IPS-20b (cell line): Measurements from ENCODE around the gene LRRC4B.

Experiments used
- H3K27ac ChIP-seq: one replicate; pipeline ENCODE4 v1.5.1; 2013; ENCODE audit warnings: low read length
- H3K27me3 ChIP-seq: 2 replicates; pipeline ENCODE4 v1.6.1; 2013; ENCODE audit warnings: mild to moderate bottlenecking, low read length, inconsistent platforms; ENCODE audit not compliant: insufficient read depth
- H3K36me3 ChIP-seq: 2 replicates; pipeline ENCODE4 v1.6.1; 2013; ENCODE audit warnings: low read depth, mild to moderate bottlenecking, inconsistent platforms, low read length, moderate library complexity; ENCODE audit not compliant: insufficient read depth
- H3K4me1 ChIP-seq: 2 replicates; pipeline ENCODE4 v1.6.1; 2013; ENCODE audit warnings: mild to moderate bottlenecking, control low read depth, inconsistent platforms, low read length, moderate library complexity; ENCODE audit not compliant: insufficient read depth
- H3K4me3 ChIP-seq: 2 replicates; pipeline ENCODE4 v1.5.1; 2013; ENCODE audit warnings: mild to moderate bottlenecking, low read length, inconsistent platforms
- H3K9ac ChIP-seq: 2 replicates; pipeline ENCODE4 v1.6.1; 2013; ENCODE audit warnings: low read depth, mild to moderate bottlenecking, inconsistent platforms, low read length, moderate library complexity
- H3K9me3 ChIP-seq: 2 replicates; pipeline ENCODE4 v1.6.1; 2013; ENCODE audit warnings: mild to moderate bottlenecking, low read depth, low read length, inconsistent platforms; ENCODE audit not compliant: insufficient read depth

The LRRC4B gene

DNA sequence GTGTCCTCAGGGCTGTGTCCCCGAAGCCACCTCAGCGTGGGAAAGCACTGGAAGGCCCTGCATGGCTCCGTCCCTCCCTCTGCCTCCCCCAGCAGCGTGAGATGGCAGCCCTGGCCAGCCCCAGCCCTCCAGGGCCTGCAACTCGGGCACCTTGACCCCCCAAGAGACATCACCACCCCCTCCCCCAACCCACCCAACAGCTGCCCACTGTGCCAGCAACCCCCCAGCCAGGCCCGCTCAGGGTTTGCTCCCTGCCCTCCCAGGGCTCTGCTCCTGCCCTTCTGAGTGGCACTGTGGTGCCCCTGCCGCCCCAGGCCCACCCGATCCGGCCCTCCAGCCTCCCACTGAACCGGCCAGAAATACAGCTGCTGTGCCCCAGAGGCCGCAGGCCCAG, 53.1 kb downstream of the LRRC4B start:
- Histone ChIP-seq H3K9me3 (peaks cover 18% of the 10 kb centered on the region), H3K4me3 (no peak overlapping the region), H3K36me3 (no peaks in the 10 kb centered on the region), H3K27me3 (no peaks in the 10 kb centered on the region), H3K27ac (no peak overlapping the region), H3K4me1 (no peaks in the 10 kb centered on the region), H3K9ac (no peak overlapping the region)

DNA sequence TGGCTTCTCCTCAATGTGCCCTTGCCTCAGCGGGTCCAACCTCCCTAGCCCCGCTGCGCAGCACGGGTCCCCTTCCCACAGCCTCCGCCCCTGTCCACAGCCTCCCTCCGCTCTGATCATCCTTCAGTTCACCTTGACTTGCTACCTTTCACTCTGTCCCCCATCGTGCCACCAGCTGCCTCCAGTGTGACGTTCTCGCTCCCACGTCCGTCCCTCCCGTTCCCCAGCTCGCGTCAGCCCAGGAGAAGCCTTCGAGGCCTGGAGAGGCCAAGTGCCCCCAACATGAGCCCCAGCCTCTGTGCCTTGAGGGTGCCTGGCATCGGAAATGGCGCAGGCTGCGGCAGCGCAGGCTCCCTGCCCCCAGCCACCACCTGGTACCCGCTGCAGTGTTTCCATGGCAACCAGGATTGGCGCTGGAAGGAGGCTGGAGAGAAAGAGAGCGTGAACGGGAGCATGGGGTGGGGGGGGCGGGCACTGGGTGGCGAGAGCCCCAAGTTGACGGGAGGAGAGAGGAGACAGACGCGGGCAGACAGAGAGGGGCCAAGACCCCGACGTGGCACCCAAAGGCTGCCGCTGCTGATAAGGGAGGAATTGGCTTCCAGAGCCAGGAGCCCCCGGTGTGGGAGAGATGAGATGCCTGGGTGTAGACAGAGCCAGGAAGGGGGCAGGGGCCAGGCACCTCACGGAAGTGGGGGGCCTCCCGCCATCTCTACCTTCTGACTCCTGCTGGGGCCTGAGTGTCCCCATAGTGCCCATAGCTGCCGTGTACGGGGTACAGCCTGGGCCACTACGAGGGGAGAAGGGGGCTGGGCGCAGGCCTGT, 53.7 kb downstream of the LRRC4B start:
- Histone ChIP-seq H3K9ac (no peak overlapping the region), H3K9me3 (peaks cover 14% of the 10 kb centered on the region), H3K36me3 (no peaks in the 10 kb centered on the region), H3K4me3 (no peak overlapping the region), H3K27me3 (no peaks in the 10 kb centered on the region), H3K27ac (no peak overlapping the region), H3K4me1 (no peaks in the 10 kb centered on the region)

DNA sequence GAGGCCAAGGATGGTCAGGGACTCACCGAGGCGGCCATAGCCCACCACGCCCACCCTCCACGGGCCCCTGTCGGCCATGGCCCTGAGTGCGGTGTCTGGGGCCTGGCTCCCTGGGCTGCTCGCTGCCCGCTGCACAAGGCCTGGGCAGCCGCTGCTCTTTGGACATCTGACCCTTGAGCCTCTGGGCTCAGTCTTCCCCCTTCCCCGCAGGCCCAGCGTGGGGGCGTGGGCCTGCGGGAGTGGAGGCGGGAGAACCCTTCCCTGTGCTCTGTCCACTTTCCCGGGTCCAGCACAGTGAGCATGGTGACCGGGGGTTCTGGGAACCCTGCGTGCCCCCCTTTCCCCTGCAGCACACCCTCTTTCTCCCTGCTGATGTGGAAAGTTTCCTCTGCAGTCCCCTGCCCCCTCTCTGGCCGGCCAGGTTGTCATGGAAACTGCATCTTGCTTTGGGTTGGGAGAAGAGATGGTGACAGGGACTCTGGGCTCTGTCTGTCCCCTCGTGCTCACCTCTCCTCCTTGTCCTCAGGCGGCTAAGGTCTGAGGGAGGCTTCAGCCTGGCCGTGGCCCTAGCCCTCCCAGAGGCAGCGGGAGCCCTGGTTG, 54.4 kb downstream of the LRRC4B start, which contains the start of gene ASPDH:
TSS of gene ASPDH (minus strand) at position 168 of the 600 bp plus-strand sequence. CDS start at position 78, 90 bp downstream.
- no peaks in the 10 kb centered on the region for H3K4me1 ChIP-seq
- H3K9ac ChIP-seq: no peak within 1 kb of the TSS
- H3K4me3 ChIP-seq: no peak within 1 kb of the TSS
- no peaks in the 10 kb centered on the region for H3K27me3 ChIP-seq
- no peak within 1 kb of the TSS for H3K27ac ChIP-seq
- H3K36me3 ChIP-seq: no peaks in the 10 kb centered on the region
- H3K9me3 ChIP-seq: peaks cover 8% of the 10 kb centered on the region

DNA sequence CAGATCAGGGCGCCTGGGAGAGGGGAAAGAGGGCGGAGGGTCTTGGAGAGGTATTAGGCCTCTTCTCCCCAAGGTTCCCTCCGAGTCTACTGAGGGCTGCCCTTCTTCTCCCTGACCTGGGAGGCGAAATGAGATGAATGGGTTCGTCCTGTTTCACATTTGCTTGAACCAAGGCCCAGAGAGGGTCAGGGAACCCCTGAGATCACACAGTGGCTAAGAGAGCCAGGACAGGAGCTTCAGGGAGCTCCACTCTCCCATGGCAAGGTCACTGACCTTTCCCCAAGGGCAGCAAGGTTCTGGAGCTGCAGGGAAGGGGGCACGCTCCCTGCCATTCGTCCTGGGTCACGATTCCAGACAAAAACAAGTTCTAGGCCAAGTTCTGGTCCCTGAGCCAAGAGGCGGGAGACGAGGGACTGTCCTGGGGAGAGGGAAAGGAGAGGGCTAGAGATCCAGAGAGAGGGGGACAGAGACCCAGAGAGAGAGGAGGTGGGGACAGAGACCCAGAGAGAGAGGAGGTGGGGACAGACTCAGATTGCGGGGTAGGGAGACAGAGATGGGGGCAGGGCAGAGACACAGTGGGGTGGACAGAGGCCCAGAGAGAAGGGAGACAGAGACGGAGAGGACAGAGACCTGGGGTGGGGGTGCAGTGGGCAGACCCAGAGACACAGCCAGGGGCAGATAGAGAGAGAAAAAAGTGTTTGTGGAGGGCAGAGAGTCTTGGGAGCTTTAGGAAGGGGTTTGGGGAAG, 55.1 kb downstream of the LRRC4B start:
- Histone ChIP-seq H3K4me1 (no peaks in the 10 kb centered on the region), H3K27ac (no peak overlapping the region), H3K9ac (no peak overlapping the region), H3K4me3 (no peak overlapping the region), H3K27me3 (0 out of 2 replicates have a peak, but pooled peaks cover under 1% of the 10 kb centered on the region), H3K9me3 (peaks cover 10% of the 10 kb centered on the region; the same call in 1 of the 2 replicates), H3K36me3 (no peaks in the 10 kb centered on the region)

DNA sequence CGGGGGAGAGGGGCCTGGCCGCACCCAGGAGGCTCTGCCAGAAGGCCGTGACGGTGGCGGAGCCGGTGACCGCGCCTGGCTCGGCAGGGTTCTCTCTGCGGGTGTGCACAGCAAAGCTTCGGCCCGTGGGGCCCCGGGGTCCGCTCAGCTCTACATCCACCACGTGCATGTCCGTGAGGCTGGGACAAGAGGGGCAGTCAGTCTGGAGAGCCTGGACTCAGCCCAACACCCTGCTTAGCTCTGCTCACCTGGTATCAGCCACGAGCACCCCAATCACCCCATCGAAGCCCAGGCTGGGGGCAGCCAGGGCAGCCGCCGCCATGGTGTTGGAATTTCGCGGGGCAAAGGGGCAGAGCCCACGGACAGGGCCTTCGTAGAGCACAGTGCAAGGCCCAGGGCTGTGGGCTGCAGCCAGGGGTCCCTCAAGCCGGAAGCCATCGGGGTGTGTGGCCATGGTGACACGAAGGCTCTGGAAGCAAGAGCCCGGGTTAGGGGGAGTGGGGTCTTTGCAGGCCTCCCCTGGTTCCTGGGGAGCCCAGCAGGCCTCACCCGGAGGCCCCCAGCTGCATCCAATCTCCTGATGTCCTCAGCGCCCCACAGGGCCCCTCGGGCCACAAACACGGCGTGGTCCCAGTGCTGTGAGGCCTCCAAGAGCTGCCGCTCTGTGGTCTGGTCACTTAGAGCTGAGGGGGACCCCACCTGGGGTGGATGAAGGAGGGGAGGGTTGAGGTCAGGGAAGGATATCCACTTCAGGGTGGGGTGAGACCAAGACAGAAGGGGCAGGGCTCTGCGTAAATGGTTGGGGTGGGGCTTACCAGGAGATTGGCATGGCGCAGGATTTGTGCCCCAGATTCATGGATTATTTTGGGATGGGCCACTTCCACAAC, 55.9 kb downstream of the LRRC4B start:
- Histone ChIP-seq H3K9me3 (peaks cover 10% of the 10 kb centered on the region; the same call in 1 of the 2 replicates), H3K27ac (no peak overlapping the region), H3K9ac (no peak overlapping the region), H3K4me1 (no peaks in the 10 kb centered on the region), H3K4me3 (no peak overlapping the region), H3K36me3 (no peaks in the 10 kb centered on the region), H3K27me3 (peaks cover 5% of the 10 kb centered on the region; the same call in 1 of the 2 replicates)

DNA sequence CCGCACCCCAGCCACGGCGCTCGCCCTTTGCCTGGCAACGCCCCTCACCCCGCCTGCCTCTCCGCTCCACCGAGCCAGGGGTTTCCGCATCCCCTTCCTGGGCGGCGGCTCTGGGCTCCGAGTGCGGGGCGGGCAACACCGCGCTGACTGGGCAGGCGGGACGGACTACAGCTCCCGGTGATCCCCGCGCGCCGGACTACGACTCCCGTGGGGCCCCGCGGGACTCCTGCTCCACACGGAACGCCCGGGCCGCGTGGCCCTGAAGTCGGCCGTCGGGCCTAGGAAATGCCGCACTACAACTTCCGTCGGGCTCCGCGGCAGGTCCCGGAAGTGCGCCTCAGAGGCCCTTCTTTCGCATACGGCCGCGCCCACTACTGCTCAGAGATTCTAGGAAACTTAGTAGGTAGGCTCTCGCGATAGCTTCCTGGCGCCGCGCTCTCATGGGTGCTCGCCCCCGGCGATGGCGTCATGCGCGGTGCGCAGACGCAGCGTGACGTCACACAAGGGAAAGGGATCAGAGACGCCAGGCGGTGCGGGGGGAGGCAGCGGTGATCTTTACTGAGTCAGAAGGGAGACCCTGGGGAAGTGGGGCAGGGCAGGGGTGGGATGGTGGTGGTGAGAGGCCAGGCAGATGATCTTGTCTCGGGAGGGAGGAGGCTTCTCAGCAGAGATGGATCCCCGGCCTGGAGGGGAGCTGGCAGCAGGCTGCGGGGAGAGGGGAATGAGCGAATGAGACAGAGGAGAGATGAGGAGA, 57.0 kb downstream of the LRRC4B start, which contains the start of gene JOSD2:
TSS of gene JOSD2 (minus strand) at position 123 of the 754 bp plus-strand sequence. CDS start 760 bp downstream, outside the sequence.
- H3K4me1 ChIP-seq: no peaks in the 10 kb centered on the region
- no peaks in the 10 kb centered on the region for H3K36me3 ChIP-seq
- H3K9me3 ChIP-seq: peaks cover 10% of the 10 kb centered on the region; the same call in 1 of the 2 replicates
- H3K4me3 ChIP-seq: peak within 1 kb of the TSS; percentile 60
- peak within 1 kb of the TSS; percentile 59; the same call in 1 of the 2 replicates for H3K9ac ChIP-seq
- peaks cover 5% of the 10 kb centered on the region; the same call in 1 of the 2 replicates for H3K27me3 ChIP-seq
- no peak within 1 kb of the TSS for H3K27ac ChIP-seq

DNA sequence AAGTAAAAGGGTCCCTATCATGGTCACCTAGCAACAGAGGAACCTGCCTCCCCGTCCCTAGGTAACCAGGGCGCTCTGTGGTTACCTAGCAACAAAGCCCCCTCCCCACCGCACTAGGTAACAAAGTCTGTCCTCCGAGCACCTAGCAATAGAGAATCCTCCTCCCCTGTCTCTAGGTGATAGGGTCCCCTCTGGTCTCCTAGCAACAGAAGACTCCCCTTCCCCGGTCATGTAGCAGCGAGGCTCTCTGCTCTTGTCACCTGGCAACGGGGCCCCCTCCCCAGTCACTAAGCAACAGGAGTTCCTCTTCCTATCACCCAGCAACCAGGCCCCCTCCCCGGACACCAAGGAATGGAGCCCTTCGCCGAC, 57.6 kb downstream of the LRRC4B start:
- H3K4me1 ChIP-seq: no peaks in the 10 kb centered on the region
- no peak overlapping the region for H3K27ac ChIP-seq
- no peak overlapping the region for H3K9ac ChIP-seq

DNA sequence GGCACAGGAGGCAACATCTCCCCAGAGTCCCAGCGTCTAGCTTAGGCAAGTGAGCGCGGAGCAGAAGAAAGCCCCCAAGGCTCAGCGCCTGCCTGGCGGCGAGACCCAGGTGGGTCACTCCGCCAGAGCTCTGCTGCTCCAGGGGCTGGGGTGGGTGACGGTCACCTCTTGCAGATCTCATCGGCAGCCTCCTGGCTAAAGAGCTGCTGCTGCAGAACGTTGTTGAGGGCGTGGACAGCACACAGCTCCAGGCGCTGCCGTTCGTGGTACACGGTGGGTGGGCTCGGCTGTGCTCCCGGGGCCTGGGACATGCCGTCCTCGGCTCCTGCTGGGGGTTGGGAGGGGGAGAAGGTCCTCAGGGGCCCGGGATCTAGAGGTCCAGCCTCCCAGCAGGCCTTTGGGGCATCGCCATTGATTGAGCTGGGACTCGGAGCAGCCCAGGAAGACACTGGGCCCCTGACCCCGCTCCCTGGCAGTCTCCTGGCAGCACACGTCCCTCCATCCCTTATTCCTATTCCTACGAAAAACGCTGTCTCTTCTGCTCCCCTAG, 58.0 kb downstream of the LRRC4B start:
- Histone ChIP-seq H3K27me3 (peaks cover 5% of the 10 kb centered on the region; the same call in 1 of the 2 replicates), H3K4me1 (no peaks in the 10 kb centered on the region), H3K27ac (no peak overlapping the region), H3K9ac (no peak overlapping the region), H3K9me3 (peaks cover 18% of the 10 kb centered on the region), H3K36me3 (no peaks in the 10 kb centered on the region), H3K4me3 (peak overlapping the region; percentile 60; the same call in 1 of the 2 replicates)

More for the DNA sequence above, 57.6 kb downstream of the LRRC4B start:
- peaks cover 14% of the 10 kb centered on the region for H3K9me3 ChIP-seq
- peak overlapping the region; percentile 60; the same call in 1 of the 2 replicates for H3K4me3 ChIP-seq
- peaks cover 5% of the 10 kb centered on the region; the same call in 1 of the 2 replicates for H3K27me3 ChIP-seq
- H3K36me3 ChIP-seq: no peaks in the 10 kb centered on the region

DNA sequence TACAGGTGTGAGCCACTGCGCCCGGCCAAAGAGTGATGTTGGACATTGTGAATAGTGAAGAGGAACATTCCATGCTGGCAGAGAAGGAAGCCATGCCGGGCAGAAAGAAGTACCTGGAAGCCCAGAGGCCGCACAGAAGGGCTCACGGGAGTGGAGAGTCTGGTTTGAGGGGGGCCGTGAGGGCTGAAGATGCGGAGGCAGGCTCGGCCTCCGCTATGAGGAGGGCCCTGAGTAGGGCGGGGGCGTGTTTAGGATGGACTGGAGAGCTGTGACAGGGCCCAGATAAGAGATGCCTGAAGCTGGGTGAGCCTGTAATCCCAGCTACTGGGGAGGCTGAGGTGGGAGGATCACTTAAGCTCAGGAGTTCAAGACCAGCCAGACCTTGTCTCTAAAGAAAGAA, 58.9 kb downstream of the LRRC4B start:
- Histone ChIP-seq H3K27ac (no peak overlapping the region), H3K36me3 (no peaks in the 10 kb centered on the region), H3K4me1 (no peaks in the 10 kb centered on the region), H3K27me3 (peaks cover 5% of the 10 kb centered on the region; the same call in 1 of the 2 replicates), H3K9me3 (peaks cover 17% of the 10 kb centered on the region), H3K9ac (no peak overlapping the region), H3K4me3 (no peak overlapping the region)

DNA sequence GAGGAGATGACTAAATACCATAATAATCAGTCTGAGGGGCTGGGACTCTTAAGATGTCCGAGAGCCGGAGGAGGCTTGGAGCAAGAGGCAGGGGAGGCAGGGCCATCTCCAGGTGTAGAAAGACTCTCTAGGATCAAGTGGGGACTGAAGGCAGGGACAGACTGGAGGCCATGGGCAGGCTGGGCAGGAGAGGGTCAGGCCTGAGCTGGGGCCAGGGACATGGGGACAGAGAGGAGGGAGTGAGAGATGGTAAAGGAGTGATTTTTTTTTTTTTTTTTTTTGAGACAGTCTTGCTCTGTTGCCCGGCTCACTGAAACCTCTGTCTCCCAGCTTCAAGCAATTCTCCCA, 59.4 kb downstream of the LRRC4B start:
- Histone ChIP-seq H3K4me1 (no peaks in the 10 kb centered on the region), H3K9me3 (peaks cover 13% of the 10 kb centered on the region; the same call in 1 of the 2 replicates), H3K27me3 (peaks cover 5% of the 10 kb centered on the region; the same call in 1 of the 2 replicates), H3K27ac (no peak overlapping the region), H3K9ac (no peak overlapping the region), H3K36me3 (no peaks in the 10 kb centered on the region), H3K4me3 (no peak overlapping the region)
